ENCODE measurements around the gene LRTM2.

- no peak for TF ChIP-seq ARNTL (CRISPR knock-in tag; IDR thresholded peaks at IDR 0.05; ENCODE audit: borderline replicate concordance, low read depth)
- TF ChIP-seq ZFP3 (CRISPR knock-in tag; IDR thresholded peaks at IDR 0.05), result no peak
- no peak for TF ChIP-seq OSR1 (CRISPR knock-in tag; IDR thresholded peaks at IDR 0.05)
- TF ChIP-seq PPARA (CRISPR knock-in tag; IDR thresholded peaks at IDR 0.05; ENCODE audit: borderline replicate concordance), result no peak
- no peak for TF ChIP-seq ZFP30 (CRISPR knock-in tag; IDR thresholded peaks at IDR 0.05)
- TF ChIP-seq TCF4 (CRISPR knock-in tag; IDR thresholded peaks at IDR 0.05; ENCODE audit: borderline replicate concordance), result no peak; the same call in 1 of the 2 replicates
- TF ChIP-seq BACH2 (CRISPR knock-in tag; IDR thresholded peaks at IDR 0.05; ENCODE audit: borderline replicate concordance), result no peak
- no peak for TF ChIP-seq CSRNP3 (CRISPR knock-in tag; IDR thresholded peaks at IDR 0.05)
- no peak for TF ChIP-seq TOX (CRISPR knock-in tag; IDR thresholded peaks at IDR 0.05; ENCODE audit: borderline replicate concordance)
- peak; percentile 65; the same call in 1 of the 2 replicates for TF ChIP-seq TSHZ2 (CRISPR knock-in tag; IDR thresholded peaks at IDR 0.05)
- TF ChIP-seq ZC3H10 (CRISPR knock-in tag; IDR thresholded peaks at IDR 0.05), result no peak
- TF ChIP-seq PATZ1 (CRISPR knock-in tag; IDR thresholded peaks at IDR 0.05; ENCODE audit: borderline replicate concordance), result no peak
These were observed 15.6 kb upstream of the LRTM2 start for GRCh38 chr12:1804545-1805332.

Data from SK-N-SH treated with all-trans-retinoic acid at 6 μM for 48 hours (cell line).